GM21528 (cell line): ENCODE results near the gene VPREB1.
"Not testable (repeated sequence)": the region's sequence is repeated elsewhere in the genome, so short reads cannot be mapped to it uniquely, and the experiment has no call there.

Source experiments
- ATAC-seq: cut with Tn5 transposase; IDR thresholded peaks from one replicate; pipeline ENCODE4 v1.9.1; 2021; ENCODE audit warnings: mild to moderate bottlenecking, moderate library complexity; ENCODE audit not compliant: unreplicated experiment, low FRiP score

The VPREB1 gene, protein sequence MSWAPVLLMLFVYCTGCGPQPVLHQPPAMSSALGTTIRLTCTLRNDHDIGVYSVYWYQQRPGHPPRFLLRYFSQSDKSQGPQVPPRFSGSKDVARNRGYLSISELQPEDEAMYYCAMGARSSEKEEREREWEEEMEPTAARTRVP

DNA sequence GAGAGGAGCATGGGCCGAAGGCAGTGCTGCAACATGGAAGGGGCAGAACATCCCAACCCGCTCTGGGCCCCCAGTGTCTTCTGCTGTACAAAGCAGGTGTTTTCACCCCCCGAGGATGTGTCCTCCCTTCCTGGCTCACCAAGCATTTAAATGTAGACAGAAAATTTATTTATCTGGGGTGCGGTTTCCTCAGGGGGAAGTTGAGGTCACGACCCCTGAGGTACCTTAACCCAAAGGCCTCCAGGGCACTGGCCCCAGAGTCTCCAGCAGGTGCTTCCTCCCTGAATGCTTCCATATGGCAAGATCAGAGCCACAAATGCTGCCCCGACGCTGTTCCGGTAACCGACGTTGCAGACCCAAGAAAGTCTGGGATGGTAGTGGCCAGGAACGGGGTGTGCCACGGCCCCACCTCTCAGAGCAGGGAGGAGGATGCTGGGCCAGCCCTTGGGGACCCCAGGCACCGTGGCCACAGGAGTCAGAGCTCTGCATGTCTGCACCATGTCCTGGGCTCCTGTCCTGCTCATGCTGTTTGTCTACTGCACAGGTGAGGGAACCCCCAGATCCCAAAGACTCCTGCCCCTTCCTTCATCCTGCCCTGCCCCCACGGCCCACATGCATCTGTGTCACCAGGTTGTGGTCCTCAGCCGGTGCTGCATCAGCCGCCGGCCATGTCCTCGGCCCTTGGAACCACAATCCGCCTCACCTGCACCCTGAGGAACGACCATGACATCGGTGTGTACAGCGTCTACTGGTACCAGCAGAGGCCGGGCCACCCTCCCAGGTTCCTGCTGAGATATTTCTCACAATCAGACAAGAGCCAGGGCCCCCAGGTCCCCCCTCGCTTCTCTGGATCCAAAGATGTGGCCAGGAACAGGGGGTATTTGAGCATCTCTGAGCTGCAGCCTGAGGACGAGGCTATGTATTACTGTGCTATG is at the start of gene VPREB1:
Gene VPREB1, plus strand, starts transcription at position 471 of the 935 bp plus-strand sequence. Its CDS starts 28 bp downstream, at position 499.
- no peak for ATAC-seq

DNA sequence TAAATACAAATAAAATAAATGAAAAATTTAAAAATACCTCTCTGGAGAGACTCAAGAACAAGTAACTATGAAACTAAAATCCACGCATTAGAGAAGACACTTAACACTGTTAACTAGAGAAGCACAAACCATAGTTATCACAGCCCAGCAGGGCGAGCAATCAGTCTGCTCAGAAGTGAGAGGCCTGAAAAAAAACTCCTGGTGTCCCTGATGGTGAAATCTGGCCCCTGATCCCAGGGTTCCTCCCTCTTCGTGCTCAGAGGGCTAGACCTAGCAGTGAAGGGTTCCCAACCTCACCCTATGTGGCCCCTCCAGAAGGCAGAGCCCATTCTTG is 49.7 kb upstream of the VPREB1 start:
- no peak for ATAC-seq

DNA sequence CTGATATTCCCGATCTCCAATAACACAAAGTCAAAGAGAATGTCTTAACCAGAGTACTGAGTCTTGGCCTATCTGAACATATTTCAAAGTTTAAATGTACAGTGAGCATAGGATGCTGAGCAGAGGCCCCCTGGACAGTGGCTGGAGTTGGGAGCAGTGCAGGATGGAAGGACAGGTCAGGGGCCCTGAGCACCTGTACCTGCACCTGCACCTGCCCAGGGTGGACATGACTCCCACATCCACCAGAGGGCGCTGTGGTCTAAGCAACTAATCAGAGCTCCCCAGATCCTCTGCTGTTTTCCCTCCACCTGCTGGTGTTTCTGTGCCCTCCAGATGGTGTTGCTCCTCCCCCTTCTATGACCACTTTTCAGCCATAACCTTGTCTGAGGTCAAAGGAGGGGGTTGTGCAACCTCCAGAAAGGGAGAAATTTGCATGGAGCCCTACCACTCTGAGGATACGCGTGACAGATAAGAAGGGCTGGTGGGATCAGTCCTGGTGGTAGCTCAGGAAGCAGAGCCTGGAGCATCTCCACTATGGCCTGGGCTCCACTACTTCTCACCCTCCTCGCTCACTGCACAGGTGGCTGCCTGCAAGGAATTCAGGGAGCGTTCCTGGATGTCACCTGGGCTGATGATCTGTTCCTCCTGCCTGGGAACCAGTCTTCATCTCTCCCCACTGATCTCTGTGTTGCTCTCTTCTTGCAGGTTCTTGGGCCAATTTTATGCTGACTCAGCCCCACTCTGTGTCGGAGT is 49.1 kb upstream of the VPREB1 start:
- peak; percentile 69 for ATAC-seq

DNA sequence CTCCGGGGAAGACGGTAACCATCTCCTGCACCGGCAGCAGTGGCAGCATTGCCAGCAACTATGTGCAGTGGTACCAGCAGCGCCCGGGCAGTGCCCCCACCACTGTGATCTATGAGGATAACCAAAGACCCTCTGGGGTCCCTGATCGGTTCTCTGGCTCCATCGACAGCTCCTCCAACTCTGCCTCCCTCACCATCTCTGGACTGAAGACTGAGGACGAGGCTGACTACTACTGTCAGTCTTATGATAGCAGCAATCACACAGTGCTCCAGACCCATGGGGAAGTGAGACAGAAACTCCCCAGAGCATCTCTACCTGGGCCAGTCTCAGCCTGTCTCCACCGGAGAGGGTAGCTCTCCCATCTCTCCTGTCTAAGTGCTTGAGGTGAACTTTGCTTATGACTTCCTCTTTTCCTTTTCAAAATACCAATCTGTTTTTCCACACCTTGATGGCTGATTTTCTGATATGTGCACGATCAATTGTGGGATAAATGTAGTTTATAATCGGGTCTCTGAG is 48.5 kb upstream of the VPREB1 start:
- ATAC-seq: peak; percentile 66

DNA sequence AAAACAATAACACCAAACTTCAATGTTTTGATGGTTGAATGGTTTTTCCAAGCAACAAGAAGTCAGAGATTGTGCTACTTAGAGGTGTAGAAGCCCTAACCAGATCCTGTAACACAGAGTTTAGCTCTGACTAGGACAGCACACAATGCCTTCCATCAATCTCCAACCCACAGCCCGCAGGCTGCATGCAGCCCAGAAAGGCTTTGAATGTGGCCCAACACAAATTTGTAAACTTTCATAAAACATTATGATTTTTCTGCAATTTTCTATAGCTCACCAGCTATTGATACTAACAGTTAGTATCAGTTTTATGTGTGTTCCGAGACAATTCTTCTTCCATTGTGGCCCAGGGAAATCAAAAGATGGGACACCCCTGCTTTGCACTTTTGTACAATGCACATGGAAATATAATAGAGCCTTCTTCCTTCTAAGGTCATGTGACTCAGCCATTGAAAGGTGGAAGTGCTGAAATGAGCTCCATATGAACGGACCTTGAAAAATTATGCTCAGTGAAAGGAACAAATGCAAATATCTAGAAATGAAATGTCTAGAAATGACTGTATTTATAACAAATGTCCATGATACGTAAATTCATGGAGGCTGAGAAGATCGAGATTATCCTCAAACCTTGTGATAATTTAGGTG is 47.6 kb upstream of the VPREB1 start:
- no peak for ATAC-seq

DNA sequence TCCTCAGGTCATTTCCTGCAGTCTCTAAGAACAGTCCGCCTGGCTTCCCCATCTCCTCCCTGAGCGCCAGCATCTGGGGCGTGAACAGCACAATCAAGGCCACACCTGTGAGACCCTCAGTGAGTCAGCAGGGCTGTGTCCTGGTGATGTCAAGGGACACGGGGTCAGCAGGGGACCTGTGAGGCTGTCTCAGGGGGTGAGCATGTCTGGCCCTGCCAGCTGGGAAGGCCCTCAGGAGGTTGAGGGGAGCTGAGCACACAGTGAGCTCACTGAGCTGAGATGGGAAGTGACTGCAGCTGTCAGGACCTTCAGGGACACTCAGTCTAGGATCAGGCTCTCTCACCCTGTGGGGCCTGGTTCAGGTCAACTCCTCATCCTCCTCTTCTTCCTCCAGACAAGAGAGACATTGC is 46.6 kb upstream of the VPREB1 start:
- no peak for ATAC-seq

DNA sequence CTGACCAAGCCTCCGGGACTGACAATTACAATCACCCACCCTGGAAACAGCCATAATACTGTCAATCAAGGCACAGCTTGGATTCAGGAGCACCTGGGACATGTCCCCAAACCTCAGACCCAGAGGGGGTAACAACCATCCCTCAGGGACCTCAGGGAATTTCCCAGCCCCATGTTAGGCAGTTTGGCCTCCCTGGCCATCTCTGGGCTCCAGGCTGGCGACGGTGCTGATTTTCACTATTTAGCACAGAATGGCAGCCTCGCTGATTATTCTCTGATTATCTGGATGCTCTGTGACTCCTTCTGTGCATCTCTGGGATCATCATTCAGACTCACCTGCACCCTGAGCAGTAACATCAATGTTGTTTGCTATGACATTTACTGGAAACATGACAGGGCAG is 45.8 kb upstream of the VPREB1 start:
- no peak for ATAC-seq

GRCh38 chr22:22199634-22200033 is 45.0 kb upstream of the VPREB1 start:
- ATAC-seq: no peak

DNA sequence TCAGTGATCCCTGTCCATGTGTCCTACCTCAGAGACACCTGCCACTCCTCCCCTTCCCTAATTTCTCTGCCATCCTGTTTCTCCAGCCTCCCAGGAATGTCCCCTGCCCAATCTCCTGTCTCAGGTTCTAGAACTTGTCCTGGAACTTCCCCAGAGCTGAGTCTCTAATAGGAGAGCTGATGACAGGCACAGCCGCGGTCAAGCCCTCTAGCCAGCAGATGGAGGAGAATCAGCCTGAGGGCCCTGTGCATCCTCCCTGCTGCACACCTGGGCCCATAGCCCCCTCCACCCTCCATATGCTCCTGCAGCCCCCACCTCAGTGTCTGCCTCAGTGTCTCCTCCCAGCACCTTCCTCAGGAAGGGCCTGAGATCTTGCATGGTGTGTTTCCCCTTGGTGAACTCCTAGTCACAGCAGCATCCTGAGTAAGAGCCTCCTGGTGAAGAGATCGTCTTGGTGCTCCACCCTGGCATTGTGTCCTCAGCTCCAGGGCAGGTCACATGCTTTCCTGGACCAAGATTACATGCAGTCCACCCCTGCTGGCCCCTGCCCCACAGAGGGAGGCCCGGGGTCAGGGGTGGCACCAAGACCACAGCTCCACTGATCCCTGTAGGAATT is 43.9 kb upstream of the VPREB1 start:
- ATAC-seq: no peak

- peak; percentile 49 for ATAC-seq
Observed at GRCh38 chr22:22201185-22201929, 43.2 kb upstream of the VPREB1 start.

DNA sequence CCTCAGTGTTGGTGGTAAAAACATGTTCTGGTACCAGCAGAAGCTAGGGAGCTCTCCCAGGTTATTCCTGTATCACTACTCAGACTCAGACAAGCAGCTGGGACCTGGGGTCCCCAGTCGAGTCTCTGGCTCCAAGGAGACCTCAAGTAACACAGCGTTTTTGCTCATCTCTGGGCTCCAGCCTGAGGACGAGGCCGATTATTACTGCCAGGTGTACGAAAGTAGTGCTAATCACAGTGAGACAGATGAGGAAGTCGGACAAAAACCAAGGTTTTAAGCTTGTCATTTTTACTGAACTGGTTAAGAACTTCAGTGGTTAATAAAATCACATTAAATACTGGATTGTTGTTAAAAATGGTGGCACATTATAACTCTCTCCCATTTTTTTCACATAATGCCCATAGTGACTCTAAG is 42.6 kb upstream of the VPREB1 start:
- ATAC-seq: peak; percentile 19

GRCh38 chr22:22203048-22203971 is 41.3 kb upstream of the VPREB1 start:
- no peak for ATAC-seq

- no peak for ATAC-seq
Observed at GRCh38 chr22:22207845-22208564, 36.6 kb upstream of the VPREB1 start.

DNA sequence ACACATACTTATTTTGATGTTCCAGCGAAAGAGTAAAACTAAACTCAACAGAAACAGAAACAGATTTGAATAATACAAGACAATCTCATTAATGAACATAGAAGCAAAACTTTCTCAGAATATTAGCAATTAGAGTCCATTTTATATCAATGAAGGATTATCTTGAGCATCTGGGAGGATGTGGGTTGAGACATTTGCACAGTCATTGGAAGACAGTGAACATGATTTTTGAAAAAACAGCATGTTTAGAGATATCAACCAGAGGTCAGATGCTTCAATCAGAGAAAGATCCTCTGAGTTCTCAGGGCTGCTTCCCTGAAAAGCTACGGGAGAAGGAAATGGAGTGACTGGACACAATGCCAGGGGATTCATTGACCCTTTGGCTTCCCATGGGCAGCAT is 35.9 kb upstream of the VPREB1 start:
- ATAC-seq: no peak

DNA sequence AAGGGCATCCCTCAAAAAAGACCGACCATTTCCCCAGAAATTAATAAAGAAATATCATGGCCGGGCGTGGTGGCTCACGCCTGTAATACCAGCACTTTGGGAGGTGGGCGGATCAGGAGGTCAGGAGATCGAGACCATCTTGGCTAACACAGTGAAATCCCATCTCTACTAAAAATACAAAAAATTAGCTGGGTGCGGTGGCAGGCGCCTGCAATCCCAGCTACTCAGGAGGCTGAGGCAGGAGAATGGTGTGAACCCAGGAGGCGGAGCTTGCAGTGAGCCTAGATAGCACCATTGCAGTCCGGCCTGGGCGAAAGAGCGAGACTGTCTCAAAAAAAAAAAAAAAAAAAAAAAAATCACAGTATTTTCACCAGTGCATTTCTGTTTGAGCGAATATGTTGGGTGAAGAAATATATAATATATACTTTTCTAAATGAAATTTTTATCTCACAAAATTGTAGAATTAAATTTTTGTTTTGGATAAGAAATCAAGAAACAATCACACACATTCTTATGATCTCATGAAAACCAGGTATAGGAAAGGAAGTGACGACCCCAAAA is 35.4 kb upstream of the VPREB1 start:
- not testable (repeated sequence) for ATAC-seq

DNA sequence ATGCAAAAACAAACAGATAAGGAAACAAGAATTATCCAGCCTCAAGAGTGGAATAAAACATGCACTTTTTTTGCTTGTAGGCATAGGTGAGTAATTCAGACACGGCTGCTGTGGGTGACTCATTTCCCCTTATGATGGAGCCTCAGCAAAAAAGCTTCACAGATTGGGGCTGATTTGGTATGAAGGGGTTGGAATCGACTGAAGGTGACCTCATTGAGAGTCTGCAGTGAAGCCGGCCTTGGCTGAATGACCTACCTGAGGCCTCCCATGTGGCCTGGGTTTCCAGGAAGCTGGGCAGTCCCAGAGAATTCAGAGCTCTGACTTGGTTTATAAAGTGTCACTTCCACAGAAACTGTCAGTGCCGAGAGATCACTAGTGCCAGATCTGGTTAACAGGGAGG is 34.2 kb upstream of the VPREB1 start:
- no peak for ATAC-seq
